NK-92 treated with Interleukin-12 subunit alpha and Interleukin-12 subunit beta, amount 100 ng/mL, for 24 hours (cell line): ENCODE measurements around the gene PITX1.

Experiments used
- DNase-seq: peaks from one replicate; lab custom pipeline; 2025; lab: John Stamatoyannopoulos, UW

PITX1 gene

DNA sequence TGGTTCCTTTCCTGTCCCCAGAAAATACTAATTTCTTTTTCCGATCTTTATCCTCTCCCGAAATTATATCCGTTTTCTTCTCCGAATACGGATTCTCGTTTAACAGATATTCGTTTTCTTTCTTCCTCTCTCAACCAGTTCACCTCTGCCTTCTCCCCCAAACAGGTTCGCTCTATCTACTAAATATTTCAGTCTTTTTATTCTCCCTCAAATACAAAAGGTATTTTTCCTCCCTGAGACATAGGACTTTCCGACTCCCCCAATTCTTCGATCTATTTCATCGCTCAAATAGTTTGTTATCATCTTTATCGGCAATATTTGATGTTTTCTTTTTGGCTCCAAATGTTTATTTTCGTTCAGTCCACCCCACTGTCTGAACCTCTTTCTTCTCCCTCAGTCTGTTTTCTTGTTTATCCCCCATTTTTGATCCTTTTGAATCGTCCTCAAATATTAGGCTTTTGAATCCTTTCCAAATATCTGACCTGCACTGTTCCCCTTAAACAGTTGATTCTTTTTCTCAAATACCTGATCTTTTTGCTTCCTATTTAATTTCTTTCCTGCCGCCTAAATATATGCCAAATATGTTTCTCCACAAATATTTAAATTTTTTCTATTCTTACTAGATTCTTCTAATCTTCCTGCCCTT is 4.4 kb downstream of the PITX1 start:
- no peak for DNase-seq

DNA sequence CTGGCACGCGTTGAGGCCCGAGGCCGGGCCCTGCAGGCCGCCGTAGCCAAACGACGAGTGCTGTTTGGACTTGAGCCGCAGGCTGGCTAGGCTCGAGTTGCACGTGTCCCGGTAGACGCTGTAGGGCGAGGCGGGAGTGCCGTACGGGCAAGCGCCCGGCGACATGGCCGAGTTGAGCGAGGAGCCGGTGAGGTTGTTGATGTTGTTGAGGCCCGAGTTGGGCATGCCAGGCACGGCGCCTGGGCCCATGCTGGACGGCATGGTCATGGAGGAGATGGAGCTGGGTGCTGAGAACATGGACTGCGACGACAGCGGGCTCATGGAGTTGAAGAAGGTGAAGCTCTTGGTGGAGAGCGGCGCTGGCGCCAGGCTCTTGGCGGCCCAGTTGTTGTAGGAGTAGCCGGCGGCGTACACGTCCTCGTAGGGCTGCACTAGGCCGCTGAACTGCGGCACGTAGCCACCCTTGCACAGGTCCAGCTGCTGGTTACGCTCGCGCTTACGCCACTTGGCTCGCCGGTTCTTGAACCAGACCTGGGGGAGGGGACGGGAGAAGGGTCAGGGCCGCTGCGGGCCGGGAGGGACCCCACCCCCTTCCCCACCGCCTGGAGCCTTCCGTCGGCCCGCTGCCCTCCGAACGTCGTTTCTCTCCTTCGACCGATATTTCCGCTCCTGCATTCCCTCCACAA is 5.1 kb downstream of the PITX1 start:
- no peak for DNase-seq

DNA sequence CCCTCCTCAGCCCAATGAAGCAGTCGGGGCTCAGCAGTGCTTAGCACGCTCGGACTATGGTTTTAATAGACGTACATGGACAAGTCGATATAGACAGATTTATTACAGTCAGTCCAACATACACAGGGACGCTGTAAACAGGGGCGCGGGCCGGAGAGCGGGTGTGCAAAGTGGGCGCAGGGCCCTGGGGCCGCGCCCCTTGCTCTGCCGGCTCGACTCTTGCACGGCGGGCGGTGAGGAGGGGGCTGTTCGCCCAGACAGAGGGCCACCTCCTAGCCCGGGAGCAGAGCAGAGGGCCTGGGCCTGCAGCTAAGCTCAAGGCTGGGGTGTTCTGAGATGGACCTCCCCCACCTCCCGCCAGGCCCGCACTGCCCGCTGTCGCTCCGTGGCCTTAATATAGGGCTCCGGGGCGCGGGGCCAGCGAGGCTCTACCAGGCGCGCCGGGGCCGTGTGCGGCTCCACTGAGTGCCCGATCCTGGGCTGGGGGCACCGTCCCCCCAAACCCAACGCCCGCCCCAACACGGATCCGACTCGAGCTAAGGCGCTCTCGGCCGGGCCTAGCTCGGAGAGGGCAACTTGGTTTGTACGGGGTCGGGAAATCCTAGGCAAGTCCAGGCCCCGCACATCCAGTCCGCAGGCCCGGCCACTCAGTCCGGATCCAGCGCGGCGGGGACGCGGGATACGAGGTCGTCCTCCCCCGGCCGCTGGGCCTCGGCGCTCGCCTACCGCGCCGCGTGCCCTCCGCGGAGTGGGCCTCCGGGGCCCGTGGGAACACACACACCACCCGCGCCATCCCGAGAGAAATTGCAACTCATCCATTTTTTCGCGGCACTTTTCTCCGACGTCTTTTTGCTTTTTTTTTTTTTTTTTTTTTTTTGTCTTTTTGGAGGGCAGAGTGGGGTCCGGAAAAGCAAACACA is 6.1 kb downstream of the PITX1 start:
- no peak for DNase-seq

DNA sequence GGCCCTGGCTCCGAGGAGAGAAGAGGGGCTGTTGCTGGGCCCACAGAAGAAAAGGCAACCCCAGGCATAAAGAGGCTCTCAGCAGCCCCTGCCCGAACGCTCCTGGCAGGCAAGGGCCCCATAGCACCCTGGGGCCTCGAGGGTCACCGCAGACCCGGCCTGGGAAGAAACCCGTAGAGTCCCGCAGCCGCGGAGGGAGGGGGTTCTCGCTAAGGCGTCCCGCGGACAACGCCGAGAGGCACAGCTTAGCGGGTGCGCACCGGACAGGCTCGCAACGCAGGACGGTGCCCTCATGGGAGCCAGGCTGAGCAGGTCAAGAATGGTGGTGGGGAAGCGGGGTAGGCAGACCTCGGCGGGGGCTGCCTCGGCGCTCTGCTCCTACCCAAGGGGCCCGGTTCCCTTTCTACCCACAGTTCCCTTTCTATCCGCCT is 6.7 kb downstream of the PITX1 start:
- DNase-seq, result no peak

DNA sequence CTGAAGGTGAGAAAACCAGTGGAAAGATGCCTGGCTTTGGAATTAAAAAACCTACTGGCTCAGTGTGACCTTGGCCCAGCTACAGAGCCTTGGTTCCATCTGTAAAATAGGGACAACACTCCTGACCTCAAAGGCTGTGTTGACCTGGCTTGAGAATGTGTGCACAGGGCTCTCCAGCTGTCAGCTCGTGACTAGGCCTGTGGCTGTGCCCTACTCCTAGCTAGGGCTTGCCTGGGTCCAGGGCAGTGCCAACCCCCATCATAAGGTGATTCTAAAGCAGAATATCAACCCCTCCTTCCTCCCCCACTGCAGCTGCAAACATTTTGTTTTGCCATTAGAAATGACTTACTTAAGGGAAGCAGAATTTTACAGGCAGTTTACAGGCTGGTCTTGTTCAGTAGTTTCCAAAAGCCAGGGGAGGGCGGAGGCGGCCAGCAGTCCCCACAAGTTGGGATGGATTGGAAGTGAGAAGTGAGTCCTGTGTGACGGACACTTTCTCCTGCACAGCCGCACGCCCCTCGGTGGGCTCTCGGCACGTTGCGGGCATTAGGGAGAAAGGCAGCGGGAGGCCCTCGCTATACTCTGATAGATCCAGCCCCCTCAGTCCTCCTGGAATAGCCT is 7.3 kb downstream of the PITX1 start:
- no peak for DNase-seq

DNA sequence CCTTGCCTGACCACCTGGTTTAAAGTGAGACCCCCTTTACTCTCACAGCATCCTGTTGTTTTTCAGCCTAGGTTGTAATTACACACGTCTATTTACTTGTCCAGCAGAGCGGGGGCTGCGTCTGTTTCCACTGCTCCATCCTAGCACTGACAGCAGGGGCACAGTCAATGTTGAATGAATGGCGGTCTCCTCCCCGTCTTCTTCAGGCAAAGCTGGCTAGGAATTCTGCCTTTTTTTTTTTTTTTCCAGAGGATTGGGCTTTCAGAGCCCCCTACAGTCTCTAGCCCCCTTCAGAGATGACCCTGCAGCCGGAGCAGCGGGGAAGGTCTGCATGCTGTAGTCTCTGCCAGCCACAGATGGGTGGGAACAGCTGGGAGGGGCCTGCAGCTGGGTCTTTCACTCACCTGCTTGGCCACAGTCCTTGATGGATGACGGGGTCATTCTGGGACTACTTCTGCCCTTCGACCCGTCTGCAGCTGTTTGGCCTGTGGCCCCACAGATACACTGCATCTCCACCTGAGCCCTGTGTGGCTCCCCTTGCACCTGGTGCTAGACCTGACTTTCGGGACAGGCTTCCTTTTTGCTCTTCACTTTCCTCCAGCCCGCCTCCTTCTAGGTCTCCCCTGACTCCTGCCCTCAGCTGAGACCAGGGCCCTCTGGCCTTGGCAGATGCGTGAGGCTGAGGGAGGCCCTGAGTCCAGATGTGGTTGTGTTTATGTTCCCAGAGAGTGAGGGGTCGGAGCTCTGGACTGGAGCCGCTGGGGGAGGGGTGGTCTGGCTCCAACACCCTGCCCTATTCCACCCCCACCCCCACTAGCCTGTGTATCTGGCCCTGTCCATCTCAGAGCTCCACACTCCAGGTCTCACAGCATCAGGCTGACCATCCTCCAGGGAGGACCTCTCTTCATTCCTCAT is 8.0 kb downstream of the PITX1 start:
- DNase-seq, result no peak

DNA sequence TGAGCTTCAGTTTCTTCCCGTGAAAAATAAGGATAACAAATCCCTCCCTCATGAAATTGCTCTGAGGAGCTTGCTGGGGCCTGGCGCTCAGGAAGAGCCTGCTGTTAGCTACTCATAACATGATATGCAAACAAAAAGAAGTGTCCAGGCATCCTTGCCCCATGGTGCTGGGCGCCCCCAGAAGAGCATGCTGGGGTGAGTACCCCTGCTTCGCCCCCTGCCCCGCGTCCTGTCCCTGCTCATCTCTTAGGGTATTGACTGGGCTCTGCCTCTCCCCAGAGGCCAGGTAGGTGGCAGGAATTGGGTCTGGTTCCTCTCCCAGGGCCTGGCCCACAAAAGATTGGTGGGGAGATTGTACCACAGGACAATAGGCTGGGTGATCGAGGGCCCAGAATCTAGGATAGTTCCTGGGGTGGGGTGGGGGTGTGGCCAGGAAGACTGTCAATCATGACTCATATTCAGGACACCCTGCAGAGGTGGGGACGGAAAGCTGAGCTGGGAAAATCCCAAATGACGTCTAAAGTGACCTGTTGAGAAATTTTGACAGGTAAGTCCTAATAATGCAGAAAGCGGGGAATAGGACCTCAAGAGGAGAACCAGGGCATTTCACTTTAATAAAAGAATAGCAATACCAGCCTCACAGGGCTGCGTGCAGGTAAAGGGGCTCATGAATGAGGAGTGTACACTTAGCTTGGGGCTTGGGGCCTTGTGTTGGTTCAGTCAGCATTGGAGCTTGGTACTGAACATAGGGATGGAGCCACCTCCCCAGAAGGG is 8.9 kb downstream of the PITX1 start:
- DNase-seq, result no peak

DNA sequence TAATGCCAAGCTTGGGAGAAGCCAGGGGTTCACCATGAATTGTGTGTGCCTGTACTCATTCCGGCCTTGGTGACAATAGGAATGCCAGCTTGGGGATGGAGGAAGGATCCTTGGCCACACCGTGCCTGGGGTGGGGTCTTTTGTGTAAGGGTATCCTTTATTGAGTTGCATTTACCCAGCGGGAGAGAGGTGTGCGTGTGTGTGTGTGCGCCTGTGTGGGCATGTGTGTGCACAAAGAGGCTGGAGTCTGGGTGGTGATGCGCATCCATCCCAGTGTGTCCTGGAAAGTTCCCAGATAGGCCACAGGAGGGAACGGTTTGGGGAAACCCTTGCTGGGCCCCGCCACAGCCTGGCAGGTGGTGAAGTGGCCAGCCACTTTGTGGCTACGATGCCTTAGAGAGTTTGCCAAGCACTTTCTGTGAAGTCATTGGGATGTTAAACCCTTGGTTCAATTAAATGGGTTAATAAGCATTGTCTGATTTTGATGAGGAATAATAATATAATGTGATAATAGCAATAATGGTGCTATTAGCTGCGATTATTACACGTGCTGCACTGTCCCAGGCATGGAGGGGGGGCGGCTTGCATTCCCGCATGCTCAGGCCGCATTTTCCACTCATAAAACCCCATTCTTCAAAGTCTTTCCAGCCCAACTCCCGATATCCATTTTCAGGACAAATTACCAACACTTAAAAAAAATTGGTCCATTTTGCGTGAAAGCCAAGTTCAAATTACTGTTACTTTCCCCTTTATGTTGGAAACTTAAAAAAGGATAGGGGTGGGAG is 13.7 kb downstream of the PITX1 start:
- DNase-seq, result no peak

DNA sequence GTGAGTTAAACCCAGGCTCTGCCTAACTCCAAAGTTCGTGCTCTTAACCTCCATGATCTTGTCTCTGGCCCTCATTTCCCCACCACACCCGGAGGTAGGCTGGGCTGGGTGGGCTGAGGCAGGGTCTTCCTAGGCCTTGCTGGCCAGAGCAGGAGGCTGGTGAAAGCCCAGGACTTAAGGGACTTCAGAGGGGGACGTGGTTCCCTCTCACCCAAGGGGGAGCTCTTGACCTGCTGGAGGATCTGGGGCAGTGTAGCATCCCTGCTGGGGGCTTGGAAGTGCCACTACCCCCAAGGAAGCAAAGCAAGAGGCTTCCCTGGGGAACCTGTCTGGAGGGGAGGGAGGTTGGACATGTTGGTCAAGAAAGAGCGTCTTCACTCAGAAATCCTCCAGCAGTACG is 14.7 kb downstream of the PITX1 start:
- DNase-seq, result no peak

DNA sequence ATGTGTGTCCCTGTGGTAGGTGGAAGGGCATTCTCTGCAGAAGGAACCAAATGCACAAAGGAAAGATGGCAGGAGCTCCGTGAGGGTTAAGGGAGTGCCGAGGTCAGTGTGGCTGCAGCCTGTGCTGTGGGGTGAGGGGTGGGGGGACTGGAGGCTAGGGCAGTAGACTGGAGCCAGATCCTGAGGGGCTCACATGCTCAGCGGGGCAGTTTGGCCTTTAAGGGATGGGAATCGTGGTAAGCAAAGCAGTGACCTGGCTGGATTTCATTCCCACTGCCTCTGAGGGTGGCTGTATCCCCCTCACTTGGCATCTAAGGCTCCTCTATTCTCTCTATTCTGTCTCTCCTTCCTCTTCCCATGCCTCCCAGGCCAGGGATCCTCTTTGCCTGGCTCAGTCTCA is 15.6 kb downstream of the PITX1 start:
- no peak for DNase-seq

DNA sequence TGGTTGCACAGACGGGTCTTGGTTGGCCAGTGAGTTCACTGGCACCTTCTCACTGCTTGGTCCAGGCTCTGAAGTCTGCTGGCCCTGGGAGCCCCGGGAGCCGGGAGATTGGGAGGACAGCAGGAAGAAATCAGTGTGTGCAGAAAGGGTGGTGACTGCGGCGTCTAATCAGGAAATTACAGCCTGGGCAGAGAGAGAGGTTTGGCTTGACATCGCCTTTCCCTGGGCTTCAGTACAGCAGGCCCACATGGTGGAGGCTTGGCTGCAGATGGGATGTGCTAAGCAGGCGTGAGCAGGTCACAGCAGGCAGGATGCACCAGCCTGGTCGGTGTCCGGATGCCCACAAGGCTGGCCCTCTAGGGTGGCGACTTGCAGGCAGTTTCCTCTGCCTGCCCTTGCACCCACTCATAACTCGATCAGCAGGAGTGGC is 17.2 kb downstream of the PITX1 start:
- DNase-seq, result no peak

DNA sequence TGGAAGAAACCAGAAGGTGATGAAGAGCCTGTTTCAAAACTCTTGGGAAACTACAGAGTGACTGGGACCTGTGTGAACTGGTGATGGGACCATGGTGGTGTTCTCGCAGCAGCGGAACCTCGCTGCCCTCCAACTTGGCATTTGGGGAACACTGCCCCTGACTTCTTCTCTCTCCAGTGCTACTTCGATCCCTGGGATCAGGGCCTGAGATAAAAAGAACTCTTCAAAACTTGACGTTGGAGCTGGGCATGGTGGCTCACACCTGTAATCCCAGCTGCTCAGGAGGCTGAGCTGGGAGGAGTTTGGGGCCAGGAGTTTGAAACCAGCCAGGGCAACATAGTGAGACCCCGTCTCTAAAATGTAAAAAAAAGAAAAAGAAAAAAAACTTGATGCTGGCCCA is 18.1 kb downstream of the PITX1 start:
- no peak for DNase-seq

DNA sequence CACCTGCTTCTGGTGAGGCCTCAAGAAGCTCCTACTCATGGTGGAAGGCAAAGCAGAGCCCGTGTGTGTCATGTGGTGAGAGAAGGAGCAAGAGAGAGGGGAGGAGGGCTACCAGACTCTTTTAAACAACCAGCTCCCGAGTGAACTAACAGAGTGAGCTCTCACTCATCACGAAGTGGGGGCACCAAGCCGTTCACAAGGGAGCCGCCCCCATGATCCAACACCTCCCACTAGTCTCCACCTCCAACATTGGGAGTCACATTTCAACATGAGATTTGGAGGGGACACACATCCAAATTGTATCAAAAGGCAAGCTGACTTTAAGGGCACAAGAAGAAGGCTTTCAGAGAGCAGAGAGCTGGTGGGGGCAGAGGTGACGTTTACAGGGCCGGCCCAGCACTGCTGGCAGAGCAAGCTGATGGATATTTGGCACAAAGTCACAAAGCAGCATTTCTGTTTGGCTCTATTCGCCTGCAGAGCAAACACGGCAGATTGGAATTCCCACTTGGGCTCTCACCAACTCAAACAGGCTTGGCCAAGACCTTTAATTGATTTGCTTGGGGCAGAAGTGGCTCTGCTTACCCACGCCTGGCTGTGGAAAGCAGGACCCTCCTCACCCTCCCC is 20.0 kb downstream of the PITX1 start:
- DNase-seq, result no peak

DNA sequence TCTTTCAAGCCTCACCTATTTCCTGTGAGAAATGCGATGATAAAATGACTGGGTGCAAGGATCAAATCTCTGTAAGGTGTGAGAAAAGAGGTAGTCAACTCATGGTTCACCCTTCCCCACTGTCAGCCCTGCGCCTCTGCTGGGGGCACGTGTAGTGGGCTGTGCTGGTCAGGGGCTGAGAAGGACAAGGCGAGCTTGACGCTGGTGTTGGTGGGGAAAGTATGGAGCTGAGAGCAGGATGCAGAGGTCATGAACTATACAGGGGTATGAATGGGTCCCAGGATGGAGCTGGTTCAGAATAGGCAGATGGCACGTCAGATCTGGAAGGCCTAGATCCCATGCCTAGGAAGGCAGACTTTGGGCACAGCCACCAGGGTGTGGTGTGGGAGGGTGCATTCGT is 20.6 kb downstream of the PITX1 start:
- DNase-seq, result no peak

DNA sequence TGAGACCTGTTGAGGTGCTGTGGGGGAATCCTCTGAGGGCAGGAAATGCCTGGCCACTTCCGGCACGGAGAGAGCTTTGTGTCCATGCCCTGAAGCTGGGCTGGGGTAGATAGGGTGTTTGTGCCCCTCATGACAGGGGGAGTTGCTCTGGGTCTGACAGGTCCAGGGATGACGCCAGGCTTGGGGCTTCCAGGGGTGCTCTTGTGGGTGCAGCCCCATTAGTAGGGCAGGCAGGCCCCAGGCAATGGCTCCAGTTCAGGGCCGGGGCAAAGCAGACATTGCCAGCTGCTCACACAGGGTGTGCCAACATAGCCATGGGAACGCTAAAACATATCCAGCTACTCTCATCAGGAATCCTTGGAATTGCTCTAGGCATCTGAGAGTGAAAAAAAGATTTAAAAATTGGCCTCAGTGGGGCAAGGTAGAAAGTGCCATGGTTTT is 21.1 kb downstream of the PITX1 start:
- peak; percentile 11 for DNase-seq

DNA sequence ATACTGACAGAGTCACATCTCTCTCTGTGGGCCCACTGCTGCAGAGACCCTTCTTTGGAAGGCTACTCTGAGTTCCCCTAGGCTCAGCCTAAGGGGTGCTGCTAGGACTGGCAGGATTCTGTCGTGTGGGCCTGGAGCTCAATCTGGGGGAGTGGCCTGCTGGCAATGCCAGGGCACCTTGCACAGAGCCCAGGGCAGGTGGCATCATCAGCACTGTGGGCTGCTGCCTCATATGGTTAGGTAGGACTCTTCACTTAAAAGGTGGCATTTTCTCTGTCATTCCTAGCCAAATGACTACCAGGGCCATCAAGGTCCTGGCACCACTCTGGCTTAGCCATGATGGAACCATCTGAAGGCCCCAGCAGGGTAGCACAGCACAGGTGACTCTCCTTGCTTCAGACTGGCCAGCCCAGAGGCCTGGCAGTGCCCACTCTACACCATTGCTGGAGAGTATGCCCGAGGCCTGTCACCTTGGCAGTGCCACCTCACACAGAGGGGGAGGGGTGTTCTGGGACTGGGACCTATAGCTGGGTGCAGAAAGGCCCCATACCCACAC is 21.9 kb downstream of the PITX1 start:
- DNase-seq, result no peak

DNA sequence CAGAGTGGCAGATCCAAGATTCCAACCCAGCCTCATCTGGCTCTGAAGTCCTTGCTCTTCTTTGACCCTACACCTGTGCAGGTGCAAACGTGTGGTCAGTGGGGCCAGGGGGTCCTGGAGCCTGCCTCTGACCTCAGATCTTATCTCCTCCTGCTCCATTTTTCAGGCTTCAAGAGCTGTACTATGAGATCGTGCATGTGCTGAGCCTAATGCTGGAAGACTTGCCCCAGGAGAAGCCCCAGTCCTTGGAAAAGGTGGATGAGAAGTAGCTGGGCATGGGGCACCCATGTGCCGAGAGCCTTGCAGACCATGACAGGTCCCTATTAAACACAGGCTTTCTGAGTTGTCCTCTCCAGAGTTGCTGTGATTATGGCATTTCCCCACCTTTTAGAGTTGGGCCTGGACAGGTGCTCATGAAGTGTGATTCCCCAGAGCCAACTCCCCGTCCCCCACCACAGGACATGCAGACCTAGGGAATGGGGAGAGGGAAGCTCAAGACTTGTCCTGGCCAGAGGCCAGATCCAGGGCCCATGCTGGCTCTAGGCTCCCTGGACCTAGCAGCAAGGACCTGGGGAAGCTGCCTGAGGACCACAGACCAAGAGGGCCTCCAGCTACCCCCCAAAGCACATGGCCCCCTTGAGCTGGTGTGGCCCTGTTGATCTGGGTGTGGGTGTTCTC is 22.5 kb downstream of the PITX1 start:
- DNase-seq, result no peak
